ENCODE data around the gene UGP2.

UGP2 gene

GRCh38 chr2:63880625-63881024 lies 38.9 kb downstream of the UGP2 start:
- Histone ChIP-seq H3K9ac (ENCODE audit: low read length) (no peak overlapping the region), H3K9me3 (replicated peaks; ENCODE audit: insufficient read depth, low read length) (no peaks in the 10 kb centered on the region), H3K9me2 (replicated peaks; ENCODE audit: insufficient read depth, low read length) (no peaks in the 10 kb centered on the region), H3K27me3 (replicated peaks; ENCODE audit: insufficient read depth, low read length) (no peaks in the 10 kb centered on the region), H3K79me2 (ENCODE audit: low read length) (no peaks in the 10 kb centered on the region), H3K4me3 (ENCODE audit: low read length) (no peak overlapping the region), H2AFZ (ENCODE audit: low read length) (no peak overlapping the region), H3K4me2 (ENCODE audit: low read depth, low read length) (no peak overlapping the region), H3K27ac (ENCODE audit: low read length) (no peak overlapping the region), H3K4me1 (ENCODE audit: low read length) (no peaks in the 10 kb centered on the region), H3F3A (ENCODE audit: insufficient read depth, low read length) (no peaks in the 10 kb centered on the region), H3K36me3 (replicated peaks; ENCODE audit: insufficient read depth, low read length) (no peaks in the 10 kb centered on the region), H4K20me1 (ENCODE audit: insufficient read depth, low read length) (no peaks in the 10 kb centered on the region)
- TF ChIP-seq EZH2phosphoT487 (IDR thresholded peaks at IDR 0.05; ENCODE audit: low read length) (no peak), CTCF (IDR thresholded peaks at IDR 0.05; ENCODE audit: low read length) (no peak)
- no peak for DNase-seq

GRCh38 chr2:63881205-63881604 lies 39.5 kb downstream of the UGP2 start:
- no peak for DNase-seq
- Histone ChIP-seq H3K36me3 (replicated peaks; ENCODE audit: insufficient read depth, low read length) (no peaks in the 10 kb centered on the region), H3K9me2 (replicated peaks; ENCODE audit: insufficient read depth, low read length) (no peaks in the 10 kb centered on the region), H3F3A (ENCODE audit: insufficient read depth, low read length) (no peaks in the 10 kb centered on the region), H3K4me2 (ENCODE audit: low read depth, low read length) (no peak overlapping the region), H3K9ac (ENCODE audit: low read length) (no peak overlapping the region), H3K4me3 (ENCODE audit: low read length) (no peak overlapping the region), H3K27me3 (replicated peaks; ENCODE audit: insufficient read depth, low read length) (no peaks in the 10 kb centered on the region), H2AFZ (ENCODE audit: low read length) (no peak overlapping the region), H4K20me1 (ENCODE audit: insufficient read depth, low read length) (no peaks in the 10 kb centered on the region), H3K79me2 (ENCODE audit: low read length) (no peaks in the 10 kb centered on the region), H3K4me1 (ENCODE audit: low read length) (no peaks in the 10 kb centered on the region), H3K9me3 (replicated peaks; ENCODE audit: insufficient read depth, low read length) (no peaks in the 10 kb centered on the region), H3K27ac (ENCODE audit: low read length) (no peak overlapping the region)
- no peak for TF ChIP-seq CTCF (IDR thresholded peaks at IDR 0.05; ENCODE audit: low read length)
- no peak for TF ChIP-seq EZH2 (optimal IDR thresholded peaks at IDR 0.05; ENCODE audit: low read depth, low read length)
- no peak for TF ChIP-seq EZH2phosphoT487 (IDR thresholded peaks at IDR 0.05; ENCODE audit: low read length)

- H3K79me2 ChIP-seq (ENCODE audit: low read length): no peaks in the 10 kb centered on the region
- no peaks in the 10 kb centered on the region for H3K36me3 ChIP-seq (replicated peaks; ENCODE audit: insufficient read depth, low read length)
- TF ChIP-seq EZH2 (optimal IDR thresholded peaks at IDR 0.05; ENCODE audit: low read depth, low read length) (no peak), CTCF (IDR thresholded peaks at IDR 0.05; ENCODE audit: low read length) (no peak), EZH2phosphoT487 (IDR thresholded peaks at IDR 0.05; ENCODE audit: low read length) (no peak)
- H3K4me1 ChIP-seq (ENCODE audit: low read length): no peaks in the 10 kb centered on the region
- no peaks in the 10 kb centered on the region for H4K20me1 ChIP-seq (ENCODE audit: insufficient read depth, low read length)
- no peak overlapping the region for H2AFZ ChIP-seq (ENCODE audit: low read length)
- H3K9ac ChIP-seq (ENCODE audit: low read length): no peak overlapping the region
- H3K9me2 ChIP-seq (replicated peaks; ENCODE audit: insufficient read depth, low read length): no peaks in the 10 kb centered on the region
- no peaks in the 10 kb centered on the region for H3K9me3 ChIP-seq (replicated peaks; ENCODE audit: insufficient read depth, low read length)
- H3F3A ChIP-seq (ENCODE audit: insufficient read depth, low read length): no peaks in the 10 kb centered on the region
- no peak overlapping the region for H3K4me2 ChIP-seq (ENCODE audit: low read depth, low read length)
- no peak for DNase-seq
- H3K27ac ChIP-seq (ENCODE audit: low read length): no peak overlapping the region
- H3K27me3 ChIP-seq (replicated peaks; ENCODE audit: insufficient read depth, low read length): no peaks in the 10 kb centered on the region
- H3K4me3 ChIP-seq (ENCODE audit: low read length): no peak overlapping the region
Observed at GRCh38 chr2:63882395-63883105, 40.9 kb downstream of the UGP2 start.

Data from MM.1S (cell line).